Lower leg skin (tissue), 4 donors: Measurements from ENCODE around the gene FTSJ3. TPM values are rescaled to one million over a fixed set of nuclear protein-coding genes. Genes with fewer than 3 reads are reported as not detected.

ENCODE experiments used
- DNase-seq, 2 donors: peaks; one replicate each; pipeline ENCODE4 v3.0.0-alpha.2; 2019; ENCODE audit warnings: low spot score in 2 of 2
- H3K4me3 ChIP-seq: fragments of 200-600 bp; sonication (generic); 2 replicates; pipeline ENCODE4 v1.5.1; 2017; ENCODE audit warnings: mild to moderate bottlenecking, low read depth; ENCODE audit not compliant: poor library complexity, severe bottlenecking
- POLR2A ChIP-seq, 2 donors: fragments of 450-650 bp; IDR thresholded peaks; one replicate each; pipeline ENCODE4 v1.6.1; 2016 to 2017; ENCODE audit warnings: antibody characterized with exemption in 2 of 2, mild to moderate bottlenecking in 1 of 2, moderate library complexity in 1 of 2
- WGBS, 2 donors: methylation state at CpG; one replicate each; pipeline ENCODE4 v1.1.5; 2018; 5-methylcytosine and 5-hydroxymethylcytosine counted together
- intact Hi-C: fragments of 100-400 bp; cut with DNase I; formaldehyde crosslinking; loops from one replicate; pipeline ENCODE4 v1.15.0; 2023; ENCODE audit warnings: low total_unique reads
- total RNA-seq, 4 donors: library from RNA; depleted of rRNA; stranded (reverse); fragments of >200 nt; gene quantifications; one replicate each; pipeline ENCODE4 v1.1.0, GENCODE V29; 2016
- TF ChIP-seq, protein P1 (sequence below), 3 donors: fragments of 450-650 bp; IDR thresholded peaks; one replicate each; pipeline ENCODE4 v1.5.1; 2016; ENCODE audit warnings: antibody characterized with exemption in 3 of 3, mild to moderate bottlenecking in 3 of 3, moderate library complexity in 2 of 3

Gene FTSJ3
- total RNA-seq, 4 donors from 2014 or later, result 28.4 to 76.8 (median 47.2) TPM

DNA sequence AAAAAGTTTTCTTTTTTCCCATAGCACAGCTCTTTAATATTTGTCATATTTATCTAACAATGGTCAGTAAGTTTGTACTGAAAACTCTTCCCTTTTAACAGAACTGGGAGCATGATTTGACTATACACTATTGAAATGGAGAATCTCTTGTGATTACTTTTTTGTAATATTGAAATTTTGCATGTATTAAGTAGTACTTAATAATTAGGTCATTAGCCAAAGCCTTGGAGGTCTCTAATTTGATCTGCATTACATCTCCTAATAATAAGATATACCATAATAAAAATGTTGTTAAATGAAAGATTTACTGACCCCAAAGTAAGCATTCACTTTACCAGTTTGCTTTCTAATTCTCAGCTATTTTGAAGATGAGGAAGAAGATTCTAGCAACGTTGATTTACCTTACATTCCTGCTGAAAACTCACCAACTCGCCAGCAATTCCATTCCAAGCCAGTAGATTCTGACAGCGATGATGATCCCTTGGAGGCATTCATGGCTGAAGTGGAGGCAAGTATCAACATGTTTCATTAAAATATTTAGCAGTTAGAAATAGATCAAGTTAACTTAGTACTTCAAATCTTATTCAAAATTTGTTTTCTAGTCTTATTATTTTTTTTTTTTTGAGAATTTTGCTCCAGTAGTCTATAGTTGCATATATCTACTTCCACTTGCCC lies 35.3 kb downstream of the FTSJ3 start:
- DNase-seq, result no peak
- no peak overlapping the region for H3K4me3 ChIP-seq
- 51 to 57% methylated on average over 3 of the region's 3 CpGs for whole genome bisulfite sequencing, 2 donors
- TF ChIP-seq POLR2A (IDR thresholded peaks at IDR 0.05), result no peak
- TF ChIP-seq, protein P1, sequence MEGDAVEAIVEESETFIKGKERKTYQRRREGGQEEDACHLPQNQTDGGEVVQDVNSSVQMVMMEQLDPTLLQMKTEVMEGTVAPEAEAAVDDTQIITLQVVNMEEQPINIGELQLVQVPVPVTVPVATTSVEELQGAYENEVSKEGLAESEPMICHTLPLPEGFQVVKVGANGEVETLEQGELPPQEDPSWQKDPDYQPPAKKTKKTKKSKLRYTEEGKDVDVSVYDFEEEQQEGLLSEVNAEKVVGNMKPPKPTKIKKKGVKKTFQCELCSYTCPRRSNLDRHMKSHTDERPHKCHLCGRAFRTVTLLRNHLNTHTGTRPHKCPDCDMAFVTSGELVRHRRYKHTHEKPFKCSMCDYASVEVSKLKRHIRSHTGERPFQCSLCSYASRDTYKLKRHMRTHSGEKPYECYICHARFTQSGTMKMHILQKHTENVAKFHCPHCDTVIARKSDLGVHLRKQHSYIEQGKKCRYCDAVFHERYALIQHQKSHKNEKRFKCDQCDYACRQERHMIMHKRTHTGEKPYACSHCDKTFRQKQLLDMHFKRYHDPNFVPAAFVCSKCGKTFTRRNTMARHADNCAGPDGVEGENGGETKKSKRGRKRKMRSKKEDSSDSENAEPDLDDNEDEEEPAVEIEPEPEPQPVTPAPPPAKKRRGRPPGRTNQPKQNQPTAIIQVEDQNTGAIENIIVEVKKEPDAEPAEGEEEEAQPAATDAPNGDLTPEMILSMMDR (IDR thresholded peaks at IDR 0.05), result no peak
- intact Hi-C loops, result no loop called here

GRCh38 chr17:63790057-63790456 lies 37.4 kb downstream of the FTSJ3 start:
- 91 to 94% methylated on average over 6 of the region's 6 CpGs for WGBS, 2 donors
- TF ChIP-seq, protein P1 (IDR thresholded peaks at IDR 0.05), result no peak
- no peak for TF ChIP-seq POLR2A (IDR thresholded peaks at IDR 0.05)
- DNase-seq, result no peak
- H3K4me3 ChIP-seq, result no peak overlapping the region
- intact Hi-C loops, result no loop called here

DNA sequence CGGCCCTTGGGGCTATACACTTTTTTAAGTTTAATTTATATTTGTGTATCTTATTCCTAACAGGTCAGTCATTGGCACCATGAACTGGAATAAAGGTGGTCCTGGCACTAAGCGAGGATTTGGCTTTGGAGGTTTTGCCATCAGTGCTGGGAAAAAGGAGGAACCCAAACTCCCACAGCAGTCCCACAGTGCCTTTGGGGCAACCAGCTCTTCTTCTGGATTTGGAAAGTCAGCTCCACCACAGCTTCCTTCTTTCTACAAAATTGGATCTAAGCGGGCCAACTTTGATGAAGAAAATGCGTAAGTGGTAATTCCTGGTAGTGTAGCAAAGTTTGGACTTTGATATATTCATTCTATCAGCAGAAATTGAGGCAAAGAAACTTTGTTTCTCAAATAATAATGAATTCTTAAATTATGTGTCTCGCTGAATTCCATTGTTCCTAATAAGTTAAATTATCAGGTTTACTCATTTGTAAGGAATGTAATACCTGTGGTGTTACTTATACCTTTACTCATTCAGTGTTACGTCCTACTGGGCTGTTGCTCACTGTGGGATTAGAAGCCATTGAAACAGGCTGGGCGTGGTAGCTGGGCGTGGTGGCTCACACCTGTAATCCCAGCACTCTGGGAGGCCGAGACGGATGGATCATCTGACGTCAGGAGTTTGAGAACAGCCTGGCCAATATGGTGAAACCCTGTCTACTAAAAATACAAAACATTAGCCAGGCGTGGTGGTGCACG lies 40.3 kb downstream of the FTSJ3 start:
- DNase-seq, result no peak
- TF ChIP-seq, protein P1 (IDR thresholded peaks at IDR 0.05), result no peak
- no peak for TF ChIP-seq POLR2A (IDR thresholded peaks at IDR 0.05)
- intact Hi-C loops, result loop anchor here (5.0 kb wide), 1 partner anchor 35 kb away; no protein-coding TSS in a partner anchor
- H3K4me3 ChIP-seq, result no peak overlapping the region
- WGBS, 2 donors, result 91 to 92% methylated on average over 13 of the region's 13 CpGs

- no peak overlapping the region for H3K4me3 ChIP-seq
- intact Hi-C loops, result loop anchor here (5.0 kb wide), 1 partner anchor 36 kb away; no protein-coding TSS in a partner anchor
- 96 to 100% methylated on average over 1 of the region's 1 CpG for WGBS, 2 donors
Measured at GRCh38 chr17:63786117-63786516, 41.3 kb downstream of the FTSJ3 start.

GRCh38 chr17:63785556-63785955 lies 41.9 kb downstream of the FTSJ3 start:
- intact Hi-C loops, result loop anchor here (5.0 kb wide), 1 partner anchor 37 kb away; no protein-coding TSS in a partner anchor
- no peak for TF ChIP-seq POLR2A (IDR thresholded peaks at IDR 0.05)
- TF ChIP-seq, protein P1 (IDR thresholded peaks at IDR 0.05), result no peak
- DNase-seq, result no peak

More at GRCh38 chr17:63786117-63786516, 41.3 kb downstream of the FTSJ3 start:
- no peak for TF ChIP-seq POLR2A (IDR thresholded peaks at IDR 0.05)
- TF ChIP-seq, protein P1 (IDR thresholded peaks at IDR 0.05), result no peak
- no peak for DNase-seq

More at GRCh38 chr17:63785556-63785955, 41.9 kb downstream of the FTSJ3 start:
- 80 to 100% methylated on average over 1 of the region's 1 CpG for WGBS, 2 donors
- H3K4me3 ChIP-seq, result no peak overlapping the region
